ENCODE results near the gene CEP41. TPM values are rescaled to one million over a fixed set of nuclear protein-coding genes. Genes with fewer than 3 reads are reported as not detected.

The CEP41 gene
- polyA plus RNA-seq, 1 donor from 2014 or later, result 47.0 TPM

DNA sequence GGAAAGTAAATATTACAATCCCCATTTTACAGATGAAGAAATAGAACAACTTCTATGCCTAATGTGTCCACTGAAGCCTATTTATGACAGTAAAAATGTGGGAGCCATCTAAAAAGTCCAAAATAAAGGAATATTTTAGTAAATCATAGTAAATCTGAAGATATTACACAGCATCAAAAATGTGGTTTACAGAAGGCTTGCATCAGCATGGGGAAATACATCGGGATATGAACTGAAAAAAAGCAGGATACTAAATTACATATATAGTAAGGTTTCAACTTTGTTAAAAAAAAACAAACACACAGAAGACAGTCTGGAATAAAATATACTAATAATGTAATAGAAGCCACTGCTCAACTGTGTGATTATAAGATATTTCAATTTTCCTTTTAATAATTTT, 39.7 kb downstream of the CEP41 start:
- H3K9me2 ChIP-seq (ENCODE audit: insufficient read depth, low read length), result no peaks in the 10 kb centered on the region
- H3F3A ChIP-seq (ENCODE audit: insufficient read depth, low read length, poor library complexity, severe bottlenecking), result no peaks in the 10 kb centered on the region
- no peaks in the 10 kb centered on the region for H3K9me3 ChIP-seq (ENCODE audit: low read length)
- H2AFZ ChIP-seq (ENCODE audit: low read depth, low read length), result no peak overlapping the region
- peaks cover 20% of the 10 kb centered on the region for H3K36me3 ChIP-seq (ENCODE audit: insufficient read depth, low read length)
- H3K79me2 ChIP-seq (replicated peaks; ENCODE audit: insufficient read depth, low read length), result no peaks in the 10 kb centered on the region
- TF ChIP-seq RAD21 (conservative IDR thresholded peaks at IDR 0.05) (no peak), SMC3 (conservative IDR thresholded peaks at IDR 0.05; ENCODE audit: poor library complexity) (no peak), EZH2 (IDR thresholded peaks at IDR 0.05; ENCODE audit: borderline replicate concordance, insufficient read depth, low read length, poor library complexity, severe bottlenecking) (no peak), TAF1 (IDR thresholded peaks at IDR 0.05; ENCODE audit: low read depth) (no peak), MXI1 (conservative IDR thresholded peaks at IDR 0.05; ENCODE audit: poor library complexity, severe bottlenecking) (no peak), POLR2AphosphoS5 (IDR thresholded peaks at IDR 0.05) (no peak), EP300 (conservative IDR thresholded peaks at IDR 0.05; ENCODE audit: poor library complexity, severe bottlenecking) (no peak)
- TF ChIP-seq, protein P1, sequence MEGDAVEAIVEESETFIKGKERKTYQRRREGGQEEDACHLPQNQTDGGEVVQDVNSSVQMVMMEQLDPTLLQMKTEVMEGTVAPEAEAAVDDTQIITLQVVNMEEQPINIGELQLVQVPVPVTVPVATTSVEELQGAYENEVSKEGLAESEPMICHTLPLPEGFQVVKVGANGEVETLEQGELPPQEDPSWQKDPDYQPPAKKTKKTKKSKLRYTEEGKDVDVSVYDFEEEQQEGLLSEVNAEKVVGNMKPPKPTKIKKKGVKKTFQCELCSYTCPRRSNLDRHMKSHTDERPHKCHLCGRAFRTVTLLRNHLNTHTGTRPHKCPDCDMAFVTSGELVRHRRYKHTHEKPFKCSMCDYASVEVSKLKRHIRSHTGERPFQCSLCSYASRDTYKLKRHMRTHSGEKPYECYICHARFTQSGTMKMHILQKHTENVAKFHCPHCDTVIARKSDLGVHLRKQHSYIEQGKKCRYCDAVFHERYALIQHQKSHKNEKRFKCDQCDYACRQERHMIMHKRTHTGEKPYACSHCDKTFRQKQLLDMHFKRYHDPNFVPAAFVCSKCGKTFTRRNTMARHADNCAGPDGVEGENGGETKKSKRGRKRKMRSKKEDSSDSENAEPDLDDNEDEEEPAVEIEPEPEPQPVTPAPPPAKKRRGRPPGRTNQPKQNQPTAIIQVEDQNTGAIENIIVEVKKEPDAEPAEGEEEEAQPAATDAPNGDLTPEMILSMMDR (IDR thresholded peaks at IDR 0.05; ENCODE audit: poor library complexity, severe bottlenecking), result no peak
- TF ChIP-seq, protein P2, sequence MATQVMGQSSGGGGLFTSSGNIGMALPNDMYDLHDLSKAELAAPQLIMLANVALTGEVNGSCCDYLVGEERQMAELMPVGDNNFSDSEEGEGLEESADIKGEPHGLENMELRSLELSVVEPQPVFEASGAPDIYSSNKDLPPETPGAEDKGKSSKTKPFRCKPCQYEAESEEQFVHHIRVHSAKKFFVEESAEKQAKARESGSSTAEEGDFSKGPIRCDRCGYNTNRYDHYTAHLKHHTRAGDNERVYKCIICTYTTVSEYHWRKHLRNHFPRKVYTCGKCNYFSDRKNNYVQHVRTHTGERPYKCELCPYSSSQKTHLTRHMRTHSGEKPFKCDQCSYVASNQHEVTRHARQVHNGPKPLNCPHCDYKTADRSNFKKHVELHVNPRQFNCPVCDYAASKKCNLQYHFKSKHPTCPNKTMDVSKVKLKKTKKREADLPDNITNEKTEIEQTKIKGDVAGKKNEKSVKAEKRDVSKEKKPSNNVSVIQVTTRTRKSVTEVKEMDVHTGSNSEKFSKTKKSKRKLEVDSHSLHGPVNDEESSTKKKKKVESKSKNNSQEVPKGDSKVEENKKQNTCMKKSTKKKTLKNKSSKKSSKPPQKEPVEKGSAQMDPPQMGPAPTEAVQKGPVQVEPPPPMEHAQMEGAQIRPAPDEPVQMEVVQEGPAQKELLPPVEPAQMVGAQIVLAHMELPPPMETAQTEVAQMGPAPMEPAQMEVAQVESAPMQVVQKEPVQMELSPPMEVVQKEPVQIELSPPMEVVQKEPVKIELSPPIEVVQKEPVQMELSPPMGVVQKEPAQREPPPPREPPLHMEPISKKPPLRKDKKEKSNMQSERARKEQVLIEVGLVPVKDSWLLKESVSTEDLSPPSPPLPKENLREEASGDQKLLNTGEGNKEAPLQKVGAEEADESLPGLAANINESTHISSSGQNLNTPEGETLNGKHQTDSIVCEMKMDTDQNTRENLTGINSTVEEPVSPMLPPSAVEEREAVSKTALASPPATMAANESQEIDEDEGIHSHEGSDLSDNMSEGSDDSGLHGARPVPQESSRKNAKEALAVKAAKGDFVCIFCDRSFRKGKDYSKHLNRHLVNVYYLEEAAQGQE (IDR thresholded peaks at IDR 0.05; ENCODE audit: borderline replicate concordance), result no peak
- H3K4me2 ChIP-seq (ENCODE audit: low read length), result no peak overlapping the region
- H3K9ac ChIP-seq (ENCODE audit: low read length), result no peak overlapping the region
- H3K27me3 ChIP-seq (ENCODE audit: insufficient read depth, low read depth, low read length), result no peaks in the 10 kb centered on the region
- H3K27ac ChIP-seq (ENCODE audit: low read length), result no peak overlapping the region
- H4K20me1 ChIP-seq (ENCODE audit: insufficient read depth), result no peaks in the 10 kb centered on the region
- H3K4me3 ChIP-seq (ENCODE audit: low read length), result no peak overlapping the region

DNA sequence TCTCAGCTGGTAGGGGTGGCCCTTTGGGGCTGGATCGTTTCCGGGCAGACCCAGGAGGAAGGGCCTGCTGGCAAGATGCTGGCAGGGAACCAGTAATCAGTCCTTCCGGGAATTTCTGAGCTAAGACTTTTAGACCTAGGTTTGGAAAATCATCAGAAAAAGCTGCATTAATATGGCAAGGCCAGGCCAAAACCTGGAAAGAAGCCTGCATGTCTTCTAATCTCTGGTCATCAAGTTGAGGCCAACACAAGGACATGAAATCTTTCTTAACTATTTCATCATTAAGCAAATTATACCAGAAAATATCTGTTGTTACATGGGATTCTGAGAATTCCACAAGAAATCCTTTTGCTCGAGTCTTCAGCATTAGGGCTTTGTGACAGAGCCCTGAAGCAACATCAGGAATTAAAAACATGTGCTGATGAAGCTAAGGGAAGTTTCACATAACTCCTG, 40.7 kb downstream of the CEP41 start:
- no peak overlapping the region for H3K4me2 ChIP-seq (ENCODE audit: low read length)
- H3K36me3 ChIP-seq (ENCODE audit: insufficient read depth, low read length), result peaks cover 20% of the 10 kb centered on the region
- H3K27ac ChIP-seq (ENCODE audit: low read length), result no peak overlapping the region
- H3K79me2 ChIP-seq (replicated peaks; ENCODE audit: insufficient read depth, low read length), result no peaks in the 10 kb centered on the region
- H3K9me3 ChIP-seq (ENCODE audit: low read length), result no peaks in the 10 kb centered on the region
- no peak overlapping the region for H3K9ac ChIP-seq (ENCODE audit: low read length)
- no peaks in the 10 kb centered on the region for H3K27me3 ChIP-seq (ENCODE audit: insufficient read depth, low read depth, low read length)
- H3K4me3 ChIP-seq (ENCODE audit: low read length), result no peak overlapping the region
- TF ChIP-seq SMC3 (conservative IDR thresholded peaks at IDR 0.05; ENCODE audit: poor library complexity) (no peak), EZH2 (IDR thresholded peaks at IDR 0.05; ENCODE audit: borderline replicate concordance, insufficient read depth, low read length, poor library complexity, severe bottlenecking) (no peak), TAF1 (IDR thresholded peaks at IDR 0.05; ENCODE audit: low read depth) (no peak), POLR2AphosphoS5 (IDR thresholded peaks at IDR 0.05) (no peak)
- TF ChIP-seq, protein P1 (IDR thresholded peaks at IDR 0.05; ENCODE audit: poor library complexity, severe bottlenecking), result no peak
- H3F3A ChIP-seq (ENCODE audit: insufficient read depth, low read length, poor library complexity, severe bottlenecking), result no peaks in the 10 kb centered on the region
- H2AFZ ChIP-seq (ENCODE audit: low read depth, low read length), result no peak overlapping the region
- no peaks in the 10 kb centered on the region for H4K20me1 ChIP-seq (ENCODE audit: insufficient read depth)
- H3K9me2 ChIP-seq (ENCODE audit: insufficient read depth, low read length), result no peaks in the 10 kb centered on the region

All from neural cell (in vitro differentiated cells).